Smooth muscle cell (in vitro differentiated cells): ENCODE data around the gene GSAP. TPM values are rescaled to one million over a fixed set of nuclear protein-coding genes. Genes with fewer than 3 reads are reported as not detected.

Source experiments
- DNase-seq: peaks from one replicate; lab custom pipeline; 2025; ENCODE audit not compliant: unreplicated experiment; lab: John Stamatoyannopoulos, UW
- H2AFZ ChIP-seq: fragments of 200-600 bp; sonication (generic); 2 replicates; pipeline ENCODE4 v1.6.0; 2016; ENCODE audit warnings: antibody characterized with exemption, low read depth, mild to moderate bottlenecking
- H3F3A ChIP-seq: fragments of 200-600 bp; sonication (generic); 2 replicates; pipeline ENCODE4 v1.6.0; 2017; ENCODE audit warnings: antibody characterized with exemption, low read depth
- H3K27ac ChIP-seq: fragments of 200-600 bp; sonication (generic); 2 replicates; pipeline ENCODE4 v1.5.1; 2016; ENCODE audit warnings: low read depth, mild to moderate bottlenecking
- H3K27me3 ChIP-seq: fragments of 200-600 bp; sonication (generic); 2 replicates; pipeline ENCODE4 v1.6.1; 2016; ENCODE audit warnings: low read depth, mild to moderate bottlenecking
- H3K36me3 ChIP-seq: fragments of 200-600 bp; sonication (generic); 2 replicates; pipeline ENCODE4 v1.5.1; 2016; ENCODE audit warnings: low read depth
- H3K4me1 ChIP-seq: fragments of 200-600 bp; sonication (generic); 2 replicates; pipeline ENCODE4 v1.5.1; 2016; ENCODE audit warnings: low read depth
- H3K4me2 ChIP-seq: fragments of 200-600 bp; sonication (generic); 2 replicates; pipeline ENCODE4 v1.6.0; 2016; ENCODE audit warnings: mild to moderate bottlenecking
- H3K4me3 ChIP-seq: fragments of 200-600 bp; sonication (generic); 2 replicates; pipeline ENCODE4 v1.5.1; 2016; ENCODE audit warnings: mild to moderate bottlenecking
- H3K79me2 ChIP-seq: fragments of 200-600 bp; sonication (generic); 2 replicates; pipeline ENCODE4 v1.6.0; 2016; ENCODE audit warnings: low read depth, mild to moderate bottlenecking
- H3K9ac ChIP-seq: fragments of 200-600 bp; sonication (generic); 2 replicates; pipeline ENCODE4 v1.6.0; 2016; ENCODE audit warnings: low read depth
- H3K9me3 ChIP-seq: fragments of 200-600 bp; sonication (generic); replicated peaks from 2 replicates; pipeline ENCODE4 v1.5.1; 2016; ENCODE audit warnings: low read depth
- H4K20me1 ChIP-seq: fragments of 200-600 bp; sonication (generic); 2 replicates; pipeline ENCODE4 v1.6.0; 2016; ENCODE audit warnings: low read depth
- CTCF ChIP-seq: fragments of 200-600 bp; sonication (generic); IDR thresholded peaks from 2 replicates; pipeline ENCODE4 v1.5.1; 2017; ENCODE audit warnings: borderline replicate concordance, mild to moderate bottlenecking, antibody characterized with exemption; ENCODE audit not compliant: insufficient read depth, poor library complexity, severe bottlenecking
- WGBS: methylation state at CpG from one replicate; pipeline ENCODE4 v1.1.7; 2016; ENCODE audit warnings: low lambda C conversion rate; 5-methylcytosine and 5-hydroxymethylcytosine counted together
- polyA plus RNA-seq: library from polyadenylated mRNA; unstranded; fragments of >200 nt; fragmentation: Nextera tagmentation; extraction: Ambion mirVana; gene quantifications from 2 replicates; pipeline ENCODE4 v1.2.1, GENCODE V29; 2016
- total RNA-seq: library from RNA; depleted of rRNA; stranded (reverse); fragments of >200 nt; gene quantifications from 2 replicates; pipeline ENCODE4 v1.2.3, GENCODE V29; 2014

GSAP gene
- total and polyA plus RNA-seq, 2 experiments from 2014 or later: 0.45 to 0.94 TPM

DNA sequence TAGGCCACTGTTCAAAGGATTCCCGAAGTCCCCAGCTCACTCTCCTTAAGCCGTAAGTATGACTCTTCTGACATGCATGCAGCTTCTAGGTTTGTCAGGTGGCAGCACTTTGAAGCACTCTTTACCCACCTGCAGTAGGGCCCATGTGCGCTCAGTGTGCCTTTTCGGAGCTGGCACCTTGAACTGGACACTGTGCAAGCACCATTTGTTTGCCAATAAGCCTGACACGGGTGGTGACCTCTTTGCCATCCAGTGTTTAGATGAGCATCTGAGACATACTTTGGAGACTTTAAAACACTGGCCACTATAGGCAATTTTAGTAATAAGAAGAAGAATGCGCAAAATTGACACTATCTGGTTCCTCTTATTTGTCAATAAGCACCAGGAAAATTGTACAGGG is 45.7 kb upstream of the GSAP start:
- no peak overlapping the region for H3K4me2 ChIP-seq
- no peaks in the 10 kb centered on the region for H3K36me3 ChIP-seq
- no peaks in the 10 kb centered on the region for H3K4me1 ChIP-seq
- no peaks in the 10 kb centered on the region for H3K79me2 ChIP-seq
- no peaks in the 10 kb centered on the region for H3K9me3 ChIP-seq
- no peak for DNase-seq
- no peak for TF ChIP-seq CTCF
- WGBS: 93% methylated on average over 6 of the region's 6 CpGs
- H3F3A ChIP-seq: no peaks in the 10 kb centered on the region
- H3K4me3 ChIP-seq: no peak overlapping the region
- no peaks in the 10 kb centered on the region for H4K20me1 ChIP-seq
- H3K9ac ChIP-seq: no peak overlapping the region
- no peak overlapping the region for H2AFZ ChIP-seq
- H3K27ac ChIP-seq: no peak overlapping the region
- peaks cover 3% of the 10 kb centered on the region for H3K27me3 ChIP-seq

GRCh38 chr7:77461246-77461645 is 45.1 kb upstream of the GSAP start:
- Histone ChIP-seq H3F3A (no peaks in the 10 kb centered on the region), H3K27ac (no peak overlapping the region), H3K36me3 (no peaks in the 10 kb centered on the region), H3K9me3 (no peaks in the 10 kb centered on the region), H3K79me2 (no peaks in the 10 kb centered on the region), H3K4me1 (no peaks in the 10 kb centered on the region), H2AFZ (no peak overlapping the region), H3K9ac (no peak overlapping the region), H3K27me3 (peaks cover 3% of the 10 kb centered on the region), H3K4me2 (no peak overlapping the region), H4K20me1 (no peaks in the 10 kb centered on the region), H3K4me3 (no peak overlapping the region)
- no peak for TF ChIP-seq CTCF
- no peak for DNase-seq
- 79% methylated on average over 3 of the region's 3 CpGs for WGBS

- H3F3A ChIP-seq: no peaks in the 10 kb centered on the region
- no peak for DNase-seq
- H3K36me3 ChIP-seq: no peaks in the 10 kb centered on the region
- no peak for TF ChIP-seq CTCF
- no peaks in the 10 kb centered on the region for H3K79me2 ChIP-seq
- no peaks in the 10 kb centered on the region for H3K9me3 ChIP-seq
- H3K4me3 ChIP-seq: no peak overlapping the region
- no peak overlapping the region for H3K27ac ChIP-seq
- H3K4me2 ChIP-seq: no peak overlapping the region
- peaks cover 3% of the 10 kb centered on the region for H3K27me3 ChIP-seq
- no peaks in the 10 kb centered on the region for H4K20me1 ChIP-seq
- 44% methylated on average over 3 of the region's 3 CpGs for WGBS
- H3K9ac ChIP-seq: no peak overlapping the region
- H3K4me1 ChIP-seq: no peaks in the 10 kb centered on the region
- H2AFZ ChIP-seq: no peak overlapping the region
Measured at GRCh38 chr7:77460057-77460486, 43.9 kb upstream of the GSAP start.

- Histone ChIP-seq H3K27me3 (no peaks in the 10 kb centered on the region), H3K9ac (no peak overlapping the region), H3F3A (no peaks in the 10 kb centered on the region), H3K36me3 (no peaks in the 10 kb centered on the region), H3K79me2 (no peaks in the 10 kb centered on the region), H3K4me1 (no peaks in the 10 kb centered on the region), H2AFZ (no peak overlapping the region), H4K20me1 (no peaks in the 10 kb centered on the region), H3K9me3 (no peaks in the 10 kb centered on the region), H3K4me2 (no peak overlapping the region), H3K4me3 (no peak overlapping the region), H3K27ac (no peak overlapping the region)
- DNase-seq: no peak
- no peak for TF ChIP-seq CTCF
- 85% methylated on average over 2 of the region's 2 CpGs for WGBS
Measured at GRCh38 chr7:77459311-77459726, 43.2 kb upstream of the GSAP start.
